Karpas-422 (cell line): ENCODE data around the gene ATP6AP2. TPM values are rescaled to one million over a fixed set of nuclear protein-coding genes. Genes with fewer than 3 reads are reported as not detected.
A peak's percentile ranks its signal among the peaks of the same experiment; 100 is the strongest.
"Not testable (repeated sequence)": the region's sequence is repeated elsewhere in the genome, so short reads cannot be mapped to it uniquely, and the experiment has no call there.

ENCODE experiments used
- DNase-seq: peaks from one replicate; pipeline ENCODE4 v3.0.0-alpha.2; 2015
- H2AFZ ChIP-seq: fragments of 200-600 bp; sonication (generic); 2 replicates; pipeline ENCODE4 v1.6.1; 2014; ENCODE audit warnings: antibody characterized with exemption, low read length, mixed read lengths
- H3K27ac ChIP-seq: fragments of 200-600 bp; sonication (generic); 2 replicates; pipeline ENCODE4 v1.5.1; 2014; ENCODE audit warnings: mild to moderate bottlenecking, low read length, moderate library complexity
- H3K27me3 ChIP-seq: fragments of 200-600 bp; sonication (generic); 2 replicates; pipeline ENCODE4 v1.6.1; 2014; ENCODE audit warnings: low read length, mixed read lengths
- H3K36me3 ChIP-seq: fragments of 200-600 bp; sonication (generic); 2 replicates; pipeline ENCODE4 v1.6.1; 2014; ENCODE audit warnings: low read length, mixed read lengths; ENCODE audit not compliant: insufficient read depth
- H3K4me1 ChIP-seq: fragments of 200-600 bp; sonication (generic); 2 replicates; pipeline ENCODE4 v1.6.1; 2014; ENCODE audit warnings: mild to moderate bottlenecking, low read length, mixed read lengths
- H3K4me2 ChIP-seq: fragments of 200-600 bp; sonication (generic); 2 replicates; pipeline ENCODE4 v1.6.1; 2014; ENCODE audit warnings: low read length, low read depth, mild to moderate bottlenecking; ENCODE audit not compliant: poor library complexity, severe bottlenecking
- H3K4me3 ChIP-seq: fragments of 200-600 bp; sonication (generic); 2 replicates; pipeline ENCODE4 v1.5.1; 2014; ENCODE audit warnings: mild to moderate bottlenecking, antibody characterized with exemption, low read length, mixed read lengths
- H3K79me2 ChIP-seq: fragments of 200-600 bp; sonication (generic); 2 replicates; pipeline ENCODE4 v1.6.1; 2014; ENCODE audit warnings: mild to moderate bottlenecking, low read length, mixed read lengths
- H3K9ac ChIP-seq: fragments of 200-600 bp; sonication (generic); 2 replicates; pipeline ENCODE4 v1.6.0; 2014; ENCODE audit warnings: low read length
- H3K9me2 ChIP-seq: fragments of 200-600 bp; sonication (generic), shearing (Covaris generic); replicated peaks from 2 replicates; pipeline ENCODE4 v1.6.0; 2014; ENCODE audit warnings: mild to moderate bottlenecking, low read length, moderate library complexity; ENCODE audit not compliant: insufficient read depth
- H3K9me3 ChIP-seq: fragments of 300-700, 200-600 bp; sonication (generic); 2 replicates; pipeline ENCODE4 v1.6.1; 2014; ENCODE audit warnings: low read length, mixed read lengths
- H4K20me1 ChIP-seq: fragments of 200-600 bp; sonication (generic); 2 replicates; pipeline ENCODE4 v1.6.1; 2014; ENCODE audit warnings: mild to moderate bottlenecking, antibody characterized with exemption, low read length, low read depth; ENCODE audit not compliant: insufficient read depth
- total RNA-seq: library from RNA; depleted of rRNA; stranded (reverse); fragments of >200 nt; shearing (Covaris generic); gene quantifications from 2 replicates; pipeline ENCODE4 v1.2.3, GENCODE V29; 2014; ENCODE audit warnings: low replicate concordance

ATP6AP2 gene
- total RNA-seq, 1 experiment from 2014 or later: 86.1 TPM

- Histone ChIP-seq H4K20me1 (peaks cover 3% of the 10 kb centered on the region; the same call in 1 of the 2 replicates), H3K4me1 (peaks cover 17% of the 10 kb centered on the region), H3K79me2 (peaks cover 35% of the 10 kb centered on the region), H3K27me3 (no peaks in the 10 kb centered on the region), H3K9ac (peak overlapping the region; percentile 65), H3K36me3 (no peaks in the 10 kb centered on the region), H2AFZ (no peak overlapping the region), H3K9me3 (no peaks in the 10 kb centered on the region), H3K4me2 (peak overlapping the region; percentile 68), H3K9me2 (no peaks in the 10 kb centered on the region), H3K27ac (no peak overlapping the region), H3K4me3 (peak overlapping the region; percentile 70)
- DNase-seq: peak; percentile 57
Observed at GRCh38 chrX:40579900-40580536, 752 bp upstream of the ATP6AP2 start.

GRCh38 chrX:40581336-40581920, 658 bp downstream of the ATP6AP2 start:
- Histone ChIP-seq H3K4me2 (peak overlapping the region; percentile 77), H4K20me1 (peaks cover 7% of the 10 kb centered on the region; the same call in 1 of the 2 replicates), H3K79me2 (peaks cover 48% of the 10 kb centered on the region), H3K9me3 (no peaks in the 10 kb centered on the region), H3K36me3 (no peaks in the 10 kb centered on the region), H2AFZ (no peak overlapping the region), H3K27ac (no peak overlapping the region), H3K4me3 (peak overlapping the region; percentile 70), H3K27me3 (no peaks in the 10 kb centered on the region), H3K9ac (peak overlapping the region; percentile 76), H3K4me1 (peaks cover 17% of the 10 kb centered on the region), H3K9me2 (no peaks in the 10 kb centered on the region)
- DNase-seq: peak; percentile 57

GRCh38 chrX:40582178-40582577, 1.4 kb downstream of the ATP6AP2 start:
- not testable (repeated sequence) for H3K27ac ChIP-seq, H3K9me3 ChIP-seq, H3K27me3 ChIP-seq, H2AFZ ChIP-seq, H4K20me1 ChIP-seq, DNase-seq, H3K36me3 ChIP-seq, H3K9me2 ChIP-seq
- Histone ChIP-seq H3K4me3 (peak overlapping the region; percentile 70; the same call in 1 of the 2 replicates), H3K4me1 (peaks cover 17% of the 10 kb centered on the region), H3K4me2 (peak overlapping the region; percentile 77), H3K79me2 (peaks cover 54% of the 10 kb centered on the region), H3K9ac (peak overlapping the region; percentile 76)

- no peaks in the 10 kb centered on the region for H3K27me3 ChIP-seq
- peaks cover 59% of the 10 kb centered on the region for H3K79me2 ChIP-seq
- H3K9ac ChIP-seq: no peak overlapping the region
- H4K20me1 ChIP-seq: peaks cover 7% of the 10 kb centered on the region; the same call in 1 of the 2 replicates
- no peak overlapping the region for H3K27ac ChIP-seq
- H3K4me1 ChIP-seq: peaks cover 17% of the 10 kb centered on the region
- no peak overlapping the region for H2AFZ ChIP-seq
- no peak for DNase-seq
- H3K4me3 ChIP-seq: no peak overlapping the region
- H3K9me3 ChIP-seq: no peaks in the 10 kb centered on the region
- no peaks in the 10 kb centered on the region for H3K9me2 ChIP-seq
- no peaks in the 10 kb centered on the region for H3K36me3 ChIP-seq
- H3K4me2 ChIP-seq: peak overlapping the region; percentile 77
Observed at GRCh38 chrX:40582811-40583210, 2.0 kb downstream of the ATP6AP2 start.

- not testable (repeated sequence) for DNase-seq, H3K36me3 ChIP-seq, H3K4me2 ChIP-seq, H3K9ac ChIP-seq, H3K27ac ChIP-seq, H3K27me3 ChIP-seq, H2AFZ ChIP-seq, H3K4me3 ChIP-seq, H3K9me2 ChIP-seq, H4K20me1 ChIP-seq, H3K9me3 ChIP-seq, H3K4me1 ChIP-seq
- H3K79me2 ChIP-seq: peaks cover 54% of the 10 kb centered on the region
Observed at GRCh38 chrX:40587623-40588022, 6.9 kb downstream of the ATP6AP2 start.

- not testable (repeated sequence) for H3K4me2 ChIP-seq, H3K4me3 ChIP-seq, H3K36me3 ChIP-seq, H3K4me1 ChIP-seq, H3K9me3 ChIP-seq, H4K20me1 ChIP-seq, H3K27me3 ChIP-seq, H3K9ac ChIP-seq, H3K9me2 ChIP-seq, H3K27ac ChIP-seq, DNase-seq, H2AFZ ChIP-seq
- H3K79me2 ChIP-seq: peaks cover 37% of the 10 kb centered on the region
Observed at GRCh38 chrX:40589616-40590321, 9.0 kb downstream of the ATP6AP2 start.

GRCh38 chrX:40603446-40603845, 22.7 kb downstream of the ATP6AP2 start:
- Histone ChIP-seq H4K20me1 (no peaks in the 10 kb centered on the region), H3K4me2 (no peak overlapping the region), H3K9me2 (no peaks in the 10 kb centered on the region), H3K79me2 (no peaks in the 10 kb centered on the region), H3K4me3 (no peak overlapping the region), H3K9me3 (no peaks in the 10 kb centered on the region), H3K27me3 (no peaks in the 10 kb centered on the region), H3K4me1 (no peaks in the 10 kb centered on the region), H3K9ac (no peak overlapping the region), H2AFZ (no peak overlapping the region), H3K36me3 (no peaks in the 10 kb centered on the region), H3K27ac (no peak overlapping the region)
- DNase-seq: no peak

GRCh38 chrX:40607381-40607780, 26.6 kb downstream of the ATP6AP2 start:
- no peaks in the 10 kb centered on the region for H3K4me1 ChIP-seq
- H3K4me3 ChIP-seq: no peak overlapping the region
- H3K79me2 ChIP-seq: no peaks in the 10 kb centered on the region
- H3K9ac ChIP-seq: no peak overlapping the region
- no peaks in the 10 kb centered on the region for H3K36me3 ChIP-seq
- no peaks in the 10 kb centered on the region for H3K27me3 ChIP-seq
- no peaks in the 10 kb centered on the region for H3K9me2 ChIP-seq
- no peak overlapping the region for H3K27ac ChIP-seq
- no peak for DNase-seq
- no peaks in the 10 kb centered on the region for H4K20me1 ChIP-seq
- H3K9me3 ChIP-seq: no peaks in the 10 kb centered on the region
- no peak overlapping the region for H3K4me2 ChIP-seq
- no peak overlapping the region for H2AFZ ChIP-seq
